ENCODE measurements around the gene UQCRQ. TPM values are rescaled to one million over a fixed set of nuclear protein-coding genes. Genes with fewer than 3 reads are reported as not detected.
A peak's percentile ranks its signal among the peaks of the same experiment; 100 is the strongest.

The UQCRQ gene
- total and polyA plus RNA-seq, 12 donors: 141 to 807 (median 522) TPM

GRCh38 chr5:132822650-132823480, 43.6 kb upstream of the UQCRQ start:
- peak in 2 of 6 experiments; percentile 1 to 13 for TF ChIP-seq CTCF (IDR thresholded peaks at IDR 0.05)
- TF ChIP-seq POLR2A (IDR thresholded peaks at IDR 0.05): no peak
- H3K4me1 ChIP-seq (replicated peaks in 1 of 2): peaks cover 0 to 11% of the 10 kb centered on the region in 2 donors
- no peaks in the 10 kb centered on the region for H3K9me3 ChIP-seq (replicated peaks in 1 of 3)
- H3K27ac ChIP-seq: peak overlapping the region in 2 of 5 donors; percentile 57 to 62
- H3K4me3 ChIP-seq: peak overlapping the region in 1 of 4 donors; percentile 47
- H3K36me3 ChIP-seq (replicated peaks in 1 of 2): no peaks in the 10 kb centered on the region
- DNase-seq: peak in 5 of 7 donors; percentile 46 to 61 (median 57)
- no peaks in the 10 kb centered on the region for H3K27me3 ChIP-seq
- intact Hi-C loops (cut with DNase I): loop anchor here in 1 of 2 donors (5.0 kb wide), 1 partner anchor 296 kb away; no protein-coding TSS in a partner anchor
- WGBS, 4 donors: 15 to 31% (median 20%) methylated on average over 21 to 68 of the region's 68 CpGs

- Histone ChIP-seq H3K9me3 (replicated peaks in 1 of 3) (no peaks in the 10 kb centered on the region), H3K4me3 (peak overlapping the region in 1 of 4 donors; percentile 47), H3K27ac (peak overlapping the region in 2 of 5 donors; percentile 57 to 62), H3K27me3 (no peaks in the 10 kb centered on the region), H3K36me3 (replicated peaks in 1 of 2) (no peaks in the 10 kb centered on the region), H3K4me1 (replicated peaks in 1 of 2) (peaks cover 0 to 11% of the 10 kb centered on the region in 2 donors)
- WGBS, 4 donors: 83 to 93% (median 87%) methylated on average over 3 to 7 of the region's 7 CpGs
- TF ChIP-seq CTCF (IDR thresholded peaks at IDR 0.05) (no peak), POLR2A (IDR thresholded peaks at IDR 0.05) (no peak)
- intact Hi-C loops (cut with DNase I): loop anchor here in 1 of 2 donors (5.0 kb wide), 1 partner anchor 296 kb away; no protein-coding TSS in a partner anchor
- DNase-seq: no peak
Measured at GRCh38 chr5:132823481-132824050, 42.9 kb upstream of the UQCRQ start.

GRCh38 chr5:132824426-132824825, 42.0 kb upstream of the UQCRQ start:
- 95 to 100% (median 99%) methylated on average over 3 of the region's 3 CpGs for WGBS, 4 donors
- Histone ChIP-seq H3K9me3 (replicated peaks in 1 of 3) (no peaks in the 10 kb centered on the region), H3K36me3 (replicated peaks in 1 of 2) (no peaks in the 10 kb centered on the region), H3K4me1 (replicated peaks in 1 of 2) (peaks cover 3 to 12% of the 10 kb centered on the region in 2 donors), H3K27me3 (no peaks in the 10 kb centered on the region), H3K4me3 (no peak overlapping the region), H3K27ac (no peak overlapping the region)
- TF ChIP-seq POLR2A (IDR thresholded peaks at IDR 0.05) (no peak), CTCF (IDR thresholded peaks at IDR 0.05) (no peak)
- intact Hi-C loops (cut with DNase I): loop anchor here in 1 of 2 donors (5.0 kb wide), 1 partner anchor 297 kb away; no protein-coding TSS in a partner anchor
- no peak for DNase-seq

Data from adrenal gland (tissue), 12 donors.